Activated naive CD4-positive, alpha-beta T cell treated with anti-CD3 and anti-CD28 coated beads for 36 hours (primary cell): ENCODE results near the gene ZNF776. TPM values are rescaled to one million over a fixed set of nuclear protein-coding genes. Genes with fewer than 3 reads are reported as not detected.

ENCODE experiments used
- CTCF ChIA-PET: fragments of 350-600 bp; sonication (Branson Sonifier 250); formaldehyde crosslinking; loops from one replicate; lab custom pipeline; 2021; ENCODE audit warnings: antibody characterized with exemption; lab: Charles Lee
- DNase-seq: peaks from one replicate; pipeline ENCODE4 v3.0.0-alpha.2; 2020
- H3K27ac Mint-ChIP-seq: one replicate; pipeline ENCODE4 v1.8.0; 2021; ENCODE audit warnings: mild to moderate bottlenecking, mixed read lengths
- H3K27me3 Mint-ChIP-seq: one replicate; pipeline ENCODE4 v1.8.0; 2021; ENCODE audit warnings: low read depth, mixed read lengths
- H3K36me3 Mint-ChIP-seq: one replicate; pipeline ENCODE4 v1.8.0; 2021; ENCODE audit warnings: low read depth, mixed read lengths
- H3K4me1 Mint-ChIP-seq: one replicate; pipeline ENCODE4 v1.8.0; 2021; ENCODE audit warnings: low read depth, mixed read lengths
- H3K4me3 Mint-ChIP-seq: one replicate; pipeline ENCODE4 v1.8.0; 2021; ENCODE audit warnings: mild to moderate bottlenecking, moderate library complexity, mixed read lengths
- H3K9me3 Mint-ChIP-seq: one replicate; pipeline ENCODE4 v1.8.0; 2021; ENCODE audit warnings: mixed read lengths
- intact Hi-C: fragments of 100-400 bp; cut with micrococcal nuclease; formaldehyde crosslinking; loops from one replicate; pipeline ENCODE4 v1.15.1; 2023
- total RNA-seq, 2 experiments: library from RNA; stranded (reverse); gene quantifications; one replicate each; pipeline ENCODE4 v1.2.3, GENCODE V29; 2021

The ZNF776 gene
- total RNA-seq, 2 experiments from 2014 or later: 9.4 to 10.3 TPM

GRCh38 chr19:57748029-57748428 is 1.4 kb downstream of the ZNF776 start:
- Mint-ChIP-seq H3K4me3 (peak overlapping the region; percentile 11), H3K9me3 (peaks cover 45% of the 10 kb centered on the region), H3K27me3 (no peaks in the 10 kb centered on the region), H3K4me1 (peaks cover 17% of the 10 kb centered on the region), H3K36me3 (peaks cover 65% of the 10 kb centered on the region), H3K27ac (no peak overlapping the region)
- intact Hi-C loops: loop anchor here (5.0 kb wide), 1 partner anchor 466 kb away; the partner anchor contains the start of gene ZNF460
- CTCF ChIA-PET: no interaction called here
- DNase-seq: no peak

- Mint-ChIP-seq H3K4me3 (no peak overlapping the region), H3K27me3 (no peaks in the 10 kb centered on the region)
Observed at GRCh38 chr19:57754091-57754673, 7.6 kb downstream of the ZNF776 start.

GRCh38 chr19:57755031-57755430 is 8.4 kb downstream of the ZNF776 start:
- H3K27ac Mint-ChIP-seq: no peak overlapping the region

More at GRCh38 chr19:57754091-57754673, 7.6 kb downstream of the ZNF776 start:
- Mint-ChIP-seq H3K27ac (no peak overlapping the region), H3K4me1 (no peaks in the 10 kb centered on the region), H3K36me3 (peaks cover 95% of the 10 kb centered on the region), H3K9me3 (peaks cover 75% of the 10 kb centered on the region)
- intact Hi-C loops: no loop called here
- no peak for DNase-seq
- CTCF ChIA-PET: no interaction called here

GRCh38 chr19:57757941-57758340 is 11.3 kb downstream of the ZNF776 start:
- H3K4me1 Mint-ChIP-seq: no peaks in the 10 kb centered on the region
- H3K9me3 Mint-ChIP-seq: peaks cover 52% of the 10 kb centered on the region
- peaks cover 88% of the 10 kb centered on the region for H3K36me3 Mint-ChIP-seq
- no peak overlapping the region for H3K4me3 Mint-ChIP-seq
- intact Hi-C loops: no loop called here
- H3K27ac Mint-ChIP-seq: no peak overlapping the region
- no peak for DNase-seq
- no peaks in the 10 kb centered on the region for H3K27me3 Mint-ChIP-seq
- CTCF ChIA-PET: interaction anchor here (0.6 kb wide), 1 partner anchor 33 kb away, joined by 3 read pairs; no protein-coding TSS in a partner anchor

More at GRCh38 chr19:57755031-57755430, 8.4 kb downstream of the ZNF776 start:
- Mint-ChIP-seq H3K4me3 (no peak overlapping the region), H3K36me3 (peaks cover 95% of the 10 kb centered on the region), H3K4me1 (no peaks in the 10 kb centered on the region), H3K9me3 (peaks cover 74% of the 10 kb centered on the region), H3K27me3 (no peaks in the 10 kb centered on the region)
- CTCF ChIA-PET: no interaction called here
- no peak for DNase-seq
- intact Hi-C loops: no loop called here

- Mint-ChIP-seq H3K27ac (no peak overlapping the region), H3K27me3 (no peaks in the 10 kb centered on the region), H3K9me3 (peaks cover 44% of the 10 kb centered on the region), H3K4me3 (no peak overlapping the region), H3K4me1 (no peaks in the 10 kb centered on the region), H3K36me3 (peaks cover 86% of the 10 kb centered on the region)
- intact Hi-C loops: no loop called here
- CTCF ChIA-PET: no interaction called here
- DNase-seq: no peak
Observed at GRCh38 chr19:57759096-57759495, 12.5 kb downstream of the ZNF776 start.

GRCh38 chr19:57769345-57770131 is 22.9 kb downstream of the ZNF776 start, which contains the start of gene ZNF586:
Gene ZNF586, plus strand, starts transcription at chr19:57769676. Its CDS starts 167 bp downstream, at chr19:57769843.
- Mint-ChIP-seq H3K4me1 (peaks cover 34% of the 10 kb centered on the region), H3K27ac (peak within 1 kb of the TSS; percentile 89), H3K9me3 (peaks cover 25% of the 10 kb centered on the region), H3K36me3 (peaks cover 57% of the 10 kb centered on the region), H3K4me3 (peak within 1 kb of the TSS; percentile 91), H3K27me3 (no peaks in the 10 kb centered on the region)
- CTCF ChIA-PET: interaction anchor here (0.6 to 1.0 kb wide), 2 partner anchors 82 to 134 kb away, joined by 3 to 4 read pairs; no protein-coding TSS in a partner anchor
- peak; percentile 93 for DNase-seq
- intact Hi-C loops: loop anchor here (1.0 kb wide), 5 partner anchors 23 to 509 kb away; partner anchors contain the start of genes ZNF417, ZNF549, ZNF776 and ZNF8

- H3K36me3 Mint-ChIP-seq: peaks cover 68% of the 10 kb centered on the region
- H3K27me3 Mint-ChIP-seq: no peaks in the 10 kb centered on the region
- H3K4me3 Mint-ChIP-seq: no peak overlapping the region
- intact Hi-C loops: no loop called here
- H3K9me3 Mint-ChIP-seq: peaks cover 31% of the 10 kb centered on the region
- peaks cover 34% of the 10 kb centered on the region for H3K4me1 Mint-ChIP-seq
- no peak overlapping the region for H3K27ac Mint-ChIP-seq
- no peak for DNase-seq
- CTCF ChIA-PET: no interaction called here
Observed at GRCh38 chr19:57771417-57771816, 24.8 kb downstream of the ZNF776 start.

- Mint-ChIP-seq H3K27me3 (no peaks in the 10 kb centered on the region), H3K36me3 (peaks cover 79% of the 10 kb centered on the region), H3K9me3 (peaks cover 46% of the 10 kb centered on the region), H3K4me3 (no peak overlapping the region), H3K4me1 (peaks cover 34% of the 10 kb centered on the region), H3K27ac (no peak overlapping the region)
- CTCF ChIA-PET: no interaction called here
- no peak for DNase-seq
- intact Hi-C loops: no loop called here
Observed at GRCh38 chr19:57773488-57773887, 26.9 kb downstream of the ZNF776 start.

GRCh38 chr19:57776764-57777296 is 30.2 kb downstream of the ZNF776 start:
- peaks cover 69% of the 10 kb centered on the region for H3K9me3 Mint-ChIP-seq
- no peaks in the 10 kb centered on the region for H3K27me3 Mint-ChIP-seq
- intact Hi-C loops: no loop called here
- CTCF ChIA-PET: no interaction called here
- H3K4me3 Mint-ChIP-seq: no peak overlapping the region
- DNase-seq: no peak
- H3K36me3 Mint-ChIP-seq: peaks cover 93% of the 10 kb centered on the region
- no peak overlapping the region for H3K27ac Mint-ChIP-seq
- peaks cover 15% of the 10 kb centered on the region for H3K4me1 Mint-ChIP-seq

GRCh38 chr19:57778336-57778735 is 31.7 kb downstream of the ZNF776 start:
- no peak overlapping the region for H3K27ac Mint-ChIP-seq
- peaks cover 5% of the 10 kb centered on the region for H3K4me1 Mint-ChIP-seq
- H3K9me3 Mint-ChIP-seq: peaks cover 59% of the 10 kb centered on the region
- DNase-seq: no peak
- intact Hi-C loops: no loop called here
- H3K4me3 Mint-ChIP-seq: no peak overlapping the region
- H3K36me3 Mint-ChIP-seq: peaks cover 85% of the 10 kb centered on the region
- CTCF ChIA-PET: no interaction called here
- H3K27me3 Mint-ChIP-seq: no peaks in the 10 kb centered on the region

GRCh38 chr19:57779220-57779845 is 32.7 kb downstream of the ZNF776 start:
- Mint-ChIP-seq H3K36me3 (peaks cover 81% of the 10 kb centered on the region), H3K27me3 (no peaks in the 10 kb centered on the region), H3K4me3 (no peak overlapping the region), H3K4me1 (no peaks in the 10 kb centered on the region), H3K27ac (no peak overlapping the region), H3K9me3 (peaks cover 54% of the 10 kb centered on the region)
- intact Hi-C loops: no loop called here
- no peak for DNase-seq
- CTCF ChIA-PET: no interaction called here

- no peak overlapping the region for H3K27ac Mint-ChIP-seq
- peaks cover 69% of the 10 kb centered on the region for H3K36me3 Mint-ChIP-seq
- no peak for DNase-seq
- no peaks in the 10 kb centered on the region for H3K4me1 Mint-ChIP-seq
- H3K27me3 Mint-ChIP-seq: no peaks in the 10 kb centered on the region
- CTCF ChIA-PET: no interaction called here
- peaks cover 43% of the 10 kb centered on the region for H3K9me3 Mint-ChIP-seq
- no peak overlapping the region for H3K4me3 Mint-ChIP-seq
- intact Hi-C loops: no loop called here
Observed at GRCh38 chr19:57786286-57786685, 39.7 kb downstream of the ZNF776 start.
